A549 (cell line): ENCODE data around the gene OBSL1.

ENCODE experiments used
- BHLHE40 ChIP-seq: IDR thresholded peaks from 2 replicates; pipeline ENCODE4 v1.6.1; 2012; ENCODE audit warnings: low read depth, low read length, inconsistent platforms
- EP300 ChIP-seq, 2 experiments: fragments of >200 bp; sonication (Bioruptor Twin); formaldehyde crosslinking; IDR thresholded peaks; 2 replicates in 1 of 2; 3 replicates in 1 of 2; pipeline ENCODE4 v1.6.1; 2016 to 2017
- HMGXB4 ChIP-seq: fragments of 250-450 bp; sonication (Bioruptor Pico); IDR thresholded peaks from 2 replicates; pipeline ENCODE4 v1.5.0; 2021; ENCODE audit warnings: mild to moderate bottlenecking, moderate library complexity, borderline replicate concordance
- POLR2A ChIP-seq: IDR thresholded peaks from 2 replicates; pipeline ENCODE4 v1.6.1; 2012; ENCODE audit warnings: mild to moderate bottlenecking, low read length
- ZSCAN20 ChIP-seq: fragments of 250-450 bp; sonication (Bioruptor Pico); IDR thresholded peaks from 2 replicates; pipeline ENCODE4 v1.8.0; 2022; ENCODE audit warnings: mild to moderate bottlenecking, moderate library complexity
- TF ChIP-seq, protein P1 (sequence below): fragments of >200 bp; sonication (Bioruptor Twin); formaldehyde crosslinking; IDR thresholded peaks from 3 replicates; pipeline ENCODE4 v1.5.1; 2016

DNA sequence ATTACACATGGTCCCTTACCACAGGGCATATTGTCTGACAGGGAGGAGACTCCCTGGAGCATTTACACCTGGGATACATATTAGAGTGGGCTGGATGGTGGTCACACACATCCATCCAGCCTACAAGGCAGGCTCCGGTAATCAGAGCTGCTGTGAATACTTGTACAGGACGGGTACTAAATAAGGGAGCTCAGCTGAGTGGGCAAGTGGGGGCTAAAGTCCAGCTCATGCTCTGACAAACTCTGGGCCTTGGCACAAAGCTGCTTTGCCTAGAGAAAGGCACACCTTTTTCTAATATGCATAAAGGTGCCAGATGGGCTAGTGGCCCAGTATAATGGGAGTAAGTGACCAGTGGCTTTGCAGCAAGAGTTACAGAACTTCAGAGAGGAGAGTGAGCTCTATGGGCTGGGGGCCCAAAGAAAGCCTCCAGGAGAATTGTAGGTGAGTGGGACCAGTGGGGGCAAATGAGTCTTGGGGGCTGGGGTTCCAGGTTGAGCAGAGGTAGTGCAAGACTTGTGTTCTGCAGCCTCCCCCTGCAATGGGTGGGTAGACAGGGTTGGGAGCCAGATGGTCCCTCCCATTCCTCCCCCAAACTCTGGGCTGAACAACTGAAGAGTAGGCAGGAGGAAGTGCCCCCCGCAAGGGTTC lies 25.9 kb downstream of the OBSL1 start:
- no peak for TF ChIP-seq EP300 (IDR thresholded peaks at IDR 0.05)
- no peak for TF ChIP-seq HMGXB4 (CRISPR knock-in tag)
- TF ChIP-seq BHLHE40 = no peak
- TF ChIP-seq POLR2A = no peak
- TF ChIP-seq ZSCAN20 = no peak
- TF ChIP-seq, protein P1, sequence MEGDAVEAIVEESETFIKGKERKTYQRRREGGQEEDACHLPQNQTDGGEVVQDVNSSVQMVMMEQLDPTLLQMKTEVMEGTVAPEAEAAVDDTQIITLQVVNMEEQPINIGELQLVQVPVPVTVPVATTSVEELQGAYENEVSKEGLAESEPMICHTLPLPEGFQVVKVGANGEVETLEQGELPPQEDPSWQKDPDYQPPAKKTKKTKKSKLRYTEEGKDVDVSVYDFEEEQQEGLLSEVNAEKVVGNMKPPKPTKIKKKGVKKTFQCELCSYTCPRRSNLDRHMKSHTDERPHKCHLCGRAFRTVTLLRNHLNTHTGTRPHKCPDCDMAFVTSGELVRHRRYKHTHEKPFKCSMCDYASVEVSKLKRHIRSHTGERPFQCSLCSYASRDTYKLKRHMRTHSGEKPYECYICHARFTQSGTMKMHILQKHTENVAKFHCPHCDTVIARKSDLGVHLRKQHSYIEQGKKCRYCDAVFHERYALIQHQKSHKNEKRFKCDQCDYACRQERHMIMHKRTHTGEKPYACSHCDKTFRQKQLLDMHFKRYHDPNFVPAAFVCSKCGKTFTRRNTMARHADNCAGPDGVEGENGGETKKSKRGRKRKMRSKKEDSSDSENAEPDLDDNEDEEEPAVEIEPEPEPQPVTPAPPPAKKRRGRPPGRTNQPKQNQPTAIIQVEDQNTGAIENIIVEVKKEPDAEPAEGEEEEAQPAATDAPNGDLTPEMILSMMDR = no peak
